GM20000 (cell line): ENCODE data around the gene DPYSL5.

ENCODE experiments used
- DNase-seq: peaks from one replicate; pipeline ENCODE4 v3.0.0; 2012; ENCODE audit warnings: low spot score
- TF ChIP-seq, protein P1 (sequence below): IDR thresholded peaks from 2 replicates; pipeline ENCODE4 v1.5.1; 2012; ENCODE audit warnings: mild to moderate bottlenecking, control low read depth; ENCODE audit errors: extremely low read depth, missing control alignments

The DPYSL5 gene

GRCh38 chr2:26946841-26947784, 99.2 kb downstream of the DPYSL5 start:
- TF ChIP-seq, protein P1, sequence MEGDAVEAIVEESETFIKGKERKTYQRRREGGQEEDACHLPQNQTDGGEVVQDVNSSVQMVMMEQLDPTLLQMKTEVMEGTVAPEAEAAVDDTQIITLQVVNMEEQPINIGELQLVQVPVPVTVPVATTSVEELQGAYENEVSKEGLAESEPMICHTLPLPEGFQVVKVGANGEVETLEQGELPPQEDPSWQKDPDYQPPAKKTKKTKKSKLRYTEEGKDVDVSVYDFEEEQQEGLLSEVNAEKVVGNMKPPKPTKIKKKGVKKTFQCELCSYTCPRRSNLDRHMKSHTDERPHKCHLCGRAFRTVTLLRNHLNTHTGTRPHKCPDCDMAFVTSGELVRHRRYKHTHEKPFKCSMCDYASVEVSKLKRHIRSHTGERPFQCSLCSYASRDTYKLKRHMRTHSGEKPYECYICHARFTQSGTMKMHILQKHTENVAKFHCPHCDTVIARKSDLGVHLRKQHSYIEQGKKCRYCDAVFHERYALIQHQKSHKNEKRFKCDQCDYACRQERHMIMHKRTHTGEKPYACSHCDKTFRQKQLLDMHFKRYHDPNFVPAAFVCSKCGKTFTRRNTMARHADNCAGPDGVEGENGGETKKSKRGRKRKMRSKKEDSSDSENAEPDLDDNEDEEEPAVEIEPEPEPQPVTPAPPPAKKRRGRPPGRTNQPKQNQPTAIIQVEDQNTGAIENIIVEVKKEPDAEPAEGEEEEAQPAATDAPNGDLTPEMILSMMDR: no peak
- no peak for DNase-seq

DNA sequence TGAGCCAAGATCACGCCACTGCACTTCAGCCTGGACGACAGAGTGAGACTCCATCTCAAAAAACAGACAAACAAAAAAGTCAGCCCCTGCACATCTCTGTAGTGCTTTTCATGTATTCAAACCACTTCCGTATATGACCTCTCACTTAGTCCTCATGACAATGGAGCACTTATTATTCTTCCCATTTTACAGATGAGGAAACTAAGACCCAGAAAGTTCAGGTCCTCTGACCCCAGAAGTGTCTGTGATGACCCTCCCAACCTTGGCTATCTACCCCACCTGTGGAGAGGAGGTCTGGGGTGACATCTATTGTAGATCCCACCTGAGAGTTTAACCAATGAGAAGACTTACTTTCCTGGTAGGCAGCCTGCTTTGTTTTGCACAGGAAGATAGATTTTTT, 100.9 kb downstream of the DPYSL5 start:
- DNase-seq: no peak
- TF ChIP-seq, protein P1: no peak

DNA sequence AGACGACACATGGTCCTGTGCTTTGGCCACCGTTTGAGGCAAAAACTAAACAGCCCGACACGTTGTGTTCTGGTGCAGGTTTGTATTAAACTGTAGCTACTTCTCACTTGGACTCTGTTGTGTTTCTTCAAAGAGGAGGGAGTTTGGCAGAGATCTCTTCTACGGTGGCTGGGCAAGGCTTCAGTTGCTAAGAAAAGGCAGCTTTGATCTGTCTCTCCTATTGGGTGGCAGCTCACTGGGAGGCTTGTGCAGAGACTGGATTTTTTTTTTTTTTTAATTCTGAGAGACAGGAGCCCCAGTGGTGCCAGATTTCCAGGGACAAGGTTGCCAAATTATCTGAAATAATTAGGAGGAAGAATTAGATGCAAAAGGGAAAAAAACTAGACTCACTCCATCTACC, 102.3 kb downstream of the DPYSL5 start:
- no peak for DNase-seq
- TF ChIP-seq, protein P1: no peak

GRCh38 chr2:26951236-26951635, 103.3 kb downstream of the DPYSL5 start:
- DNase-seq: no peak
- TF ChIP-seq, protein P1: no peak

GRCh38 chr2:26952374-26952773, 104.4 kb downstream of the DPYSL5 start:
- TF ChIP-seq, protein P1: no peak
- DNase-seq: no peak

DNA sequence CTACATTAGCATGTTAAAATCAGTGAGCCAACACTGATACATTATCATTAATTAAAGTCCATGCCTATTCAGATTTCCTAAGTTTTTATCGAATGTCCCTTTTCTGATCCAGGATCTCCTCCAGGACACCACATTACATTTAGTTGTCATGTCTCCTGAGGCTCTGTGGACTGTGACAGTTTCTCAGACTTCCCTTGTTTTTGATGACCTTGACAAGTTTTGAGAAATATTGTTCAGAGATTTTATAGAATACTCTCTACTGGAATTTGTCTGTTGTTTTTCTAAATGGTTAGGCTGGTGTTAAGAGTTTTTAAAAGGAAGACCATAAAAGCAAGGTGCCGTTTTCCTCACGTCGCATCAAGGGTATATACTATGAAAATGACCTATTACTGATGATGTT, 106.2 kb downstream of the DPYSL5 start:
- TF ChIP-seq, protein P1: no peak
- DNase-seq: no peak

- no peak for DNase-seq
- TF ChIP-seq, protein P1: no peak
These were observed 109.1 kb downstream of the DPYSL5 start for GRCh38 chr2:26957041-26957440.
